SK-N-MC (cell line): ENCODE results near the gene ENTR1.

Experiments used
- EZH2 ChIP-seq: fragments of 200-600 bp; sonication (generic); IDR thresholded peaks from one replicate; pipeline ENCODE4 v1.6.1; 2017; ENCODE audit warnings: antibody characterized with exemption
- POLR2AphosphoS5 ChIP-seq: IDR thresholded peaks from 2 replicates; pipeline ENCODE4 v1.6.1; 2012; ENCODE audit warnings: mild to moderate bottlenecking, low read depth, low read length, borderline replicate concordance

GRCh38 chr9:136381966-136382513, 28.4 kb downstream of the ENTR1 start:
- TF ChIP-seq POLR2AphosphoS5 (no peak), EZH2 (no peak)
